ENCODE measurements around the gene TMEM151A.
A peak's percentile ranks its signal among the peaks of the same experiment; 100 is the strongest.
"Not testable (repeated sequence)": the region's sequence is repeated elsewhere in the genome, so short reads cannot be mapped to it uniquely, and the experiment has no call there.

TMEM151A gene

DNA sequence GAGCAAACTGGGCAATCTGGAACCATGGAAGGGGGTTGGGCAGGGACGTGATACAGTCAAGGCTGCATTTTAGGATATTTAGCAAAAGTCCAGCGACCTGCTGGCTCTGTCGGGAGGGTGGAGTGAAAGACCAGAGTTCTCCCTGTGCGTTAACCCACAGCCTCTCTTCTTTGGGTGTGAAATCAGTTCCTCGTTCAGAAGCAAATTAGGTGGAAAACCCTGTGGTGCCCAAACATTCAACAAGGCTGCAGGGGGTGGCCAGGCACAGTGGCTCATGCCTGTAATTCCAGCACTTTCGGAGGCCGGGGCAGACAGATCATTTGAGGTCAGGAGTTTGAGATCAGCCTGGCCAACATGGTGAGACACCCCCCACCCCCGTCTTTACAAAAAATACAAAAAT lies 5.9 kb downstream of the TMEM151A start:
- DNase-seq: no peak

DNA sequence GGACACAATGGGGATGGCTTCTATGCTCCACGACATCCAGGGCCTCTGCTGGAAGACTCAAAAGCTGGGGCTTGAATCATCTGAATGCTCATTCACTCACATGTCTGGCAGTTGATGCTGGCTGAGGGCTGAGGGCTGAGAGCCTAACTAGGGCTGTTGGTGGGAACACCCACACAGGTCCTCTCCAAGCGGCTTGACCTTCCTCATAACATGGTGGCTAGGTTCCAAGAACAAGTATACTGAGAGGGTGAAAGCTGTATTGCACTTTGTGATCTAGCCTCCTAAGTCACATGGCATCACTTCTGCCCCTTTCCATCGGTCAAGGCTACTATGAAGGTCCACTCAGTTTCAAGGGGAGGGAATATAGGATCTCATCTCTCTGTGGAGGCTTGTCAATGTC lies 7.5 kb downstream of the TMEM151A start:
- no peak for DNase-seq

- no peak for DNase-seq
Measured at GRCh38 chr11:66302656-66303055, 11.0 kb downstream of the TMEM151A start.

GRCh38 chr11:66309475-66309874 lies 17.8 kb downstream of the TMEM151A start:
- DNase-seq: no peak

DNA sequence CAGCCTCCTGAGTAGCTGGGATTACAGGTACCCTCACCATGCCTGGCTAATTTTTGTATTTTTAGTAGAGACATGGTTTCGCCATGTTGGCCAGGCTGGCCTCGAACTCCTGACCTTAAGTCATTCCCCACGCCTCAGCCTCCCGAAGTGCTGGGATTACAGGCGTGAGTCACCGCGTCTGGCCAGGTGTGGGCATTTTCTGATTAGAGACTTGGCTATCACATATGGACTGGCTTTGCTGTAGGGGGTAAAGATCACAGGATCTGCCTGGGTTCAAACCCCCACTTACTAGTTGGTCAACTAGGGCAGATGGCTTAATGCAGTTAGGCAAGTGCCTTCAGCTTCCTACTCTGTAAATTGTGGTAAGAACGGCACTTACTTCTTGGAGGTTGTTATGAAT lies 18.6 kb downstream of the TMEM151A start:
- DNase-seq: no peak

DNA sequence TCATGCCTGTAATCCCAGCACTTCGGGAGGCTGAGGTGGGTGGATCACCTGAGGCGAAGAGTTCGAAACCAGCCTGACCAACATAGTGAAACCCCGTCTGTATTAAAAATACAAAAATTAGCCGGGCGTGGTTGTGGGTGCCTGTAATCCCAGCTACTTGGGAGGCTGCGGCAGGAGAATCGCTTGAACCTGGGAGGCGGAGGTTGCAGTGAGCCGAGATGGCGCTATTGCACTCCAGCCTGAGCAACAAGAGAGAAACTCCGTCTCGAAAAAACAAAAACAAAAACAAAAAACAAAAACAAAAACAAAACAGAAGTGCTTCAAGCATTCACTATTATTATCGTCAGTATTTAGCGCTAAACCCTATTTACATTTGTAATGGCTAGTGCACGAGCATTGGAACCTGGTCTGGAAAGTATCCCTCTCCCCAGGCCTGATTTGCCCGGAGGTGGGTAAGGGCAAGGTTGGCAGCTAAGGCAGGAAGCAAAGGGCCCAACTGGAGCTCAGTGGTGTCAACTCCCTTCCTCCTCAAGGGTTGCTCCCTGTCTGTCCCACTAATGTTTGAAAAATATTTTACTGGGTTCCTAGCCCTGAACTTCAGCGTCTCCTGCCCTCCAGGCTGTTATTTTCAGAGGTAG lies 19.2 kb downstream of the TMEM151A start:
- DNase-seq: not testable (repeated sequence)

- no peak for DNase-seq
Measured at GRCh38 chr11:66311470-66311964, 19.8 kb downstream of the TMEM151A start.

GRCh38 chr11:66311965-66312548 lies 20.4 kb downstream of the TMEM151A start:
- DNase-seq: peak in 56 of 58 donors; percentile 32 to 93 (median 80)

DNA sequence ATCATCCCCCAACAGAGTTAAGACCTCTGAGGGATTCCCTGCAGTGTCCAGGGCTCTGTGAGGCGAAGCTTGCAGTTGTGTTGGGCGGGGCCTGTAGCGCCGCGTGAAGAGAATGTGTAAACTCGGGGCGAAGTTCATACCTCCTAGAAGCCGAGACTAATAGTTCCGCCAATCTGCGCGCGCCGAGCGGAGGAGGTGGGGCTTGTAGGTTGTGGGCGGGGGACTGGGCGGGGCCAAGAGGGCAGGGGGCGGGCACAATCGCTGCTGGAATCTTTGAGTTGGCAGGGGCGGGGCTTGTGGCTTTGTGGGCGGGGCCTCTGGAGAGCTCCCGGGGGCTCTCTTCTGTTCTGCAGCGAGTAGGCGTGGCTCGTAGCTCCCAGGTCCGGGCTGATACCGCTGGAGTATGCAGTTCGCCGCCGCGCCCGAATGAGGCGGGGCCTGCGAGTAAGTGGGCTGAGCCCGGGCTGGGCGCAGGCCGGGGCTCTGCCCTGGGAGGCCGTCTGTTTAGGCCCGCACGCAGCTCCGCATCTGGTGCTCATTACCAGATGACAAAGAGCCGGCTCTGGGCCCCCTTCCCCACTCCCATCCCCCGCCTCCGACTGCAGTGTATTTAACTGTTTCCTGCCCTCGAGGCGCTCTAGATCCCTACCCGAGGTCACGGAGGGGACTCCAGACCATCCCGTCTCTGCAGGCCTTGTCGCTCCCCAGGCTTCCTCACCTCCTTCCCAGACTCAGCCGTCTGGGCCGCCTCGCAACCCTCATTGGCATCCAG lies 21.0 kb downstream of the TMEM151A start:
- peak; percentile 46 to 98 (median 90) for DNase-seq

DNA sequence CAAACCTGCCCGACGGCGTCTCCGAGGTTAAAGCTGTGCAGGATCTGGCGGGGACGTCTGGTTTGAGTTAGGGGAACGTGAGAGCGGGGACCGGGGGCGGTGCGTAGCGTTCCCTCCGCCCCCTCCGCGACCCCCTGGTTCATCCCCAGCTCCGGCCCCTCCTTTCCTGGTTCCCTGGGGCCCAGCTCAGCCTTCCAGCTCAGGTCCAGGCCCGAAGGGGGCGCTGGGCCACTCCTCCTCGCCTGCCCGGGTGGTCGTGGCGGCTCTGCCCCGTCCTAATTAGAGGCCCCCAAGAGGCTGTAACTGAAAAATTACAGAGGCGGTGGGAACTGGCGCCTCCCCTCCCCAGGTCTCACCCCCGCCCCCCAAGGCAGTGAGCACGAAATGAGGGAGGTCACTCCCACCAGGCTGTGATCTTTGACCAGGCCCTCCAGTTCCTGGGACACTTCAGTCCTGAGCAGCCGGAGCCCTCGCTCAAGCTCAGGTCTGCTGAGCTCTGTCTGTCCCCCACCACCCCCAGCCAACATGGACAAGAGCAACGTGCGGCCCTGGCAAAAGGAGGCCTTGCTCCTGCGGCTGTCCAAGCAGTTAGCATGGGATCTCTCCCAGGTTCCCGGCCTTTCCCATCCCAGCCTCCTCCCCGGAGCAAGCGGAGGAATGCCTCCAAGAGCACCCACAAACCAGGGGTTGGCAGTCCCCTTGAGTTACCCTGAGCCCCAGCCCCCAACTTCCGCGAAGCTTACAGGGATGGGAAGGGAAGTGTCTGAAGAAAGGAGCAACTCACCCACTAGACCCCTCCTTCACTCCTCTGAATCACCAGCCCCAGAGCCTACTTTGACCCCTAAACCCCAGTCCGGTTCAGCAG lies 21.9 kb downstream of the TMEM151A start:
- no peak for DNase-seq

DNA sequence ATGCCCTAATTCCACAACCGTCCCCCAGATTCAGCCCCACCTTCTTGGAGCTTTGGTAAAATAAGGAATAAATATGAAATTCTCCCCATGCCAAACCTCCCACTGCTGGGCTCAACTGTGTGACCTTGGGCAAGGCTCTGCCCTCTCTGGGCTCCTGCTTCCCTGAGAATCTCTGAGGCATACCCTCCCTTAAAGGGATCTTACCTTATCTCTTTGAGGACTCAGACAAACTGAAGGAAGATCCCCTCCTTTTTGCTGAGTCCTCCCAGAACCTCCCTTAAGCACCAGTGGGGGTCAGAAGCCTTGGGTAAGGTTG lies 22.4 kb downstream of the TMEM151A start:
- no peak for DNase-seq

- no peak for DNase-seq
Measured at GRCh38 chr11:66314561-66315497, 23.1 kb downstream of the TMEM151A start.

DNA sequence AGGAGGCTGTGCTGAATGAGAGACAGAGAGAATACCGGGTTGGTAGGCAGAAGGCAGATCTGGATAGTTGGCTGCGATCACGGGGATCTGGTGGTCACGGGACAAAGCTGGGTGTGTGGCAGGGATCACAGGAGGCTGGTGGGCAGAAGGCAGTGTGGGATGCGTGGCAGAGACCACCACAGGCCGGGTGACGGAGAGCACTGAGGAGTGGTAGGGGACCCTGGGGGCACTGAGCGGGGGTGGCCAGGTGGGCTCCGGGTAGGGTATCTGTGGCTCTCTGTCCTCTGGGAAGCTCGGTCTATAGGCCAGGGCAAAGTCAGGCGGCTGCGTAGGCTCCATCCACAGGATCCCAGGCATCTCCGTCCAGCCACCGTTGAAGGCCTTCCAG lies 23.8 kb downstream of the TMEM151A start:
- DNase-seq: no peak

DNA sequence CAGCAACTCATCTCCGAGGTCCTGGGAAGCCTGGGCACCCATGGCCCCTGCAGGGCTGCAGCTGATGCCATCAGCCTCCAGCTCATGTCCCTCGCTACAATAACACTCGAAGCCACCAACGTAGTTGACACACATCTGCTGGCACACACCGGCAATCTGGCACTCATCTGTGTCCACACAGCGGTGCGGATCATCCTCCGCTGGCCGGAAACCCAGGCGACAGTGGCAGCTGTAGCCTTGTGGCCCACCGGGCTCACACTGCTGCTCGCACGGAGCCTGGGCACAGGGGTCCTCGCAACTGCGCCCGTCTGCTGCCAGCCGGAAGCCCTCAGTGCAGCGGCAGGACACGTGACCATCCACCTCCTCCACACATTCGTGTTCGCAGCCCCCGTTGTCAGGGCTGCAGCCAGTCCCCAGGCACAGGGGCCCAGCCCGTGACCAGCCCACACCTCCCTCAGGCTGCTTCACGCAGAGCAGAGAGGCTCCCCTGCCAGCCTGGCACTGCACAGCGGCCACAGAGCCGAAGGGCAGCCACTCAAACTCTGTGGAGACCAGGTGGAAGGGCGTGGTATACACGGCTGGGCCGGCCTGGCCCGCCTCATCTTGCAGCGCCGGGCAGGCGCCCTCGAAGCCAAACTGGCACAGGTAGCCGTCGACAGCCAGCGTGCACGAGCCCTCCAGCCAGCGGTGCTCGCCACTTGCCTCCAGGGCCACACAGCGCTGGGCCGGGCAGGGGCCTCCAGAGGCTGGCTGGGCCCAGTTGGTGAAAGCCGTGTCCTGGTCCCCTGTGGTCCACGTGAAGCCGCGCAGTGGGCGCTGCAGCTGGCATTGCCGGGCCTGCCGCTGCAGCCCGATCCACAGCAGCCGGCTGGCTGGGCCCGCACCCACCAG lies 24.5 kb downstream of the TMEM151A start:
- no peak for DNase-seq

- DNase-seq: peak in 8 of 58 donors; percentile 14 to 39 (median 27)
Measured at GRCh38 chr11:66316849-66317251, 25.2 kb downstream of the TMEM151A start, which contains the start of gene CD248. TSS of gene CD248 (minus strand) at chr11:66317044. CDS start at chr11:66317027, 17 bp downstream.

DNA sequence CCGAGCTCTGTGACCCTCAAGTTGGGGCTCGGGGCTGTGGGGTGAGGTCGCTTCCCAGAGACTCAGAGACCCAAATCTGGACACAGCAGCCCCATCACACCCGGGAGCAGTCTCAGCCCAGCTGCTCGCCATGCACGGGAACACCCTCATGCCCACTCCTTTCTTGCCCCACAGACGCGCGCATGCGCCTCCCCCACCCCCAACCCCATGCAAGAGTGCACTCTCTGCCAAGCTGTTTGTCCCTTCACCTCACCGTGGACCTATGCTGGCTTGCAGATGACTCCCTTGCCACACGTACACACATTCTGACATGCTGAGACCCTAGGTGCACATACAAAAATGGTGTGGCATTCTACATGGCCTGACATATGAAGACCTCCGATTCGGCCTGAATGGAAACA lies 25.6 kb downstream of the TMEM151A start:
- peak in 2 of 58 donors; percentile 17 to 22 for DNase-seq

DNA sequence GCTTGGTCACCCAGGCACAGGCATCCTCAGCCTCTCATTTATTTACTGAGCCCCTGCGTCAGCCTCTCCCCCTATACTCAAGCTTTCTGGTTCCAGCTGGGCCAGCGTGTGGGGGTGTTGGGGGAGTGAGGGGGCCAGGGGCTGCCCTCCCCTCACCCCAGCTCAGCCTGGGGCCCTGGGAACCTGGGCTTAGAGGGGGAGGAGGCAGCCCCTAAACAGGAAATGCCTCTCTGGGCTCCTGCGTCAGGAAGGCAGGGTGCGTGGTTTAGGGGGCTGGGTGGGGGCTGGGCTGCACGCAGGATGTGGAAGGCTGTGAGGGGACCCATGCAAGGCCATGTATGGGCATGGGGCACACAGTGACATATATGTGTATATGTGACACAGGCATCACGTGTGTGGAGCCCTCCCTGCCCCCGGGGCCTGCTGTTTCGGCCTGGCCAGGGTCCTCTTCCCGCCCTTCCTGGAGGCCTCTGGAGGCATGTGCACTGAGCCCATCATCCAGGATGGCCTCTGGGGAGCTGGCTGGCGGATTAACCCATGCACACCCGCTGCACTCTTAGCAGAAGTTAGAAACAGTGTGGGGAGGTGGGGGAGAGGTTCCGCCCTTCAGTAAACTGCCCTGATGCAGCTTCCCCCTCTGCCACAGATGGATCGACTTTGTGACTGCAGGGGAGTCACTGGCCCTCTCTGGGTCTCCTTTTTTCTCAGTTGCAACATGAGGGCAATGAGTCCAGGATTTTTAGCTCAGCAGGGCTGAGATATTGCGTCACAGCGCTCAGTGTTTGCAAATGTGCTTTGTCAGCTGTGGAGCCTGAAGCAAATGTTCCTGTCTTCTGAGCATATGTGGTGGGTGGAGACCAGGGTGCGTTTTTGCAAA lies 26.3 kb downstream of the TMEM151A start:
- peak in 5 of 58 donors; percentile 11 to 63 (median 40) for DNase-seq

- DNase-seq: no peak
Measured at GRCh38 chr11:66318600-66318970, 26.9 kb downstream of the TMEM151A start.
